DLD1 (cell line): ENCODE data around the gene KISS1R.

Source experiments
- in situ Hi-C: cut with HindIII; loops from 2 replicates; pipeline ENCODE4 v1.10.0; 2017; ENCODE audit warnings: low sequenced_read_pairs

KISS1R gene

DNA sequence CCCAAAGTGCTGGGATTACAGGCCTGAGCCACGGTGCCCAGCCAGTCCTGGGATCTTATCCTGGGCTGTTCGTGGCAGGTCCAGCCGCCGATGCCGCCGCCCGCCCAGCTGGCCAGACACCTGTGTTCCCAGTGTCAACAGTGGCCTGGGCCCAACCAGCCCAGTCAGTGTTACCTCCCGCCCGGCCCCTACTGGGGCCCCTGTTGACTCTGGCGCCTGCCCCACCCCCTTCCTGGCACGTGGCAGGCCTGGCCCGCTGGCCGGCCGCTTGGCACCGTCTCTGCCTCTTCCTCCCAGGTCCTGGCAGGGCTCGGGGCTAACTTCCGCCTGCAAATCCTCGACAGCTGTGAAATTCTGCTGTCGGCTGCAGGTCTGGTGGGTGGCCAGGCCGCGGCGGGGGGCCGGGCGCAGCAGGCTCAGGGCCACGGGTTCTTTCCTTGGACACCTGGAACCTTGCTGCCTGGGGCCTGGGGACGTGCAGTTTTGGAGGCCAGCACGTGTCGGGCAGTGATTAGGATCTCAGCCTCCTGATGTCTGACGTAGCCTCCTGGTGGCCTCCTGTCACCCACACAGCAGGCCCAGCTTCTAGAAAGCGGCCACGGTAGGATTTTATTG, 17.8 kb downstream of the KISS1R start:
- in situ Hi-C loops = no loop called here

DNA sequence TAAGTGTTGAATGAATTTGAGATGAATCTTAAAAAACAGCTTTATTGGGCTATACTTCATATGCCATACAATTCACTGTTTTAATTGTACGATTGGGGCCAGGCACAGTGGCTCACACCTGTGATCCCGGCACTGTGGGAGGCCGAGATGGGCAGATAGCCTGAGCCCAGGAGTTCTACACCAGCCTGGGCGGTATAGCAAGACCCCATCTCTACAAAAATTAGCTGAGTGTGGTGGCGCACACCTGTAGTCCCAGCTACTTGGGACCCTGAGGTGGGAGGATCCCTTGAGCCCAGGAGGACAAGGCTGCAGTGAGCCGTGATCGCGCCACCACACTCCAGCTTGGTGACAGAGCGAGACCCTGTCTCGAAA, 19.0 kb downstream of the KISS1R start:
- in situ Hi-C loops = no loop called here

DNA sequence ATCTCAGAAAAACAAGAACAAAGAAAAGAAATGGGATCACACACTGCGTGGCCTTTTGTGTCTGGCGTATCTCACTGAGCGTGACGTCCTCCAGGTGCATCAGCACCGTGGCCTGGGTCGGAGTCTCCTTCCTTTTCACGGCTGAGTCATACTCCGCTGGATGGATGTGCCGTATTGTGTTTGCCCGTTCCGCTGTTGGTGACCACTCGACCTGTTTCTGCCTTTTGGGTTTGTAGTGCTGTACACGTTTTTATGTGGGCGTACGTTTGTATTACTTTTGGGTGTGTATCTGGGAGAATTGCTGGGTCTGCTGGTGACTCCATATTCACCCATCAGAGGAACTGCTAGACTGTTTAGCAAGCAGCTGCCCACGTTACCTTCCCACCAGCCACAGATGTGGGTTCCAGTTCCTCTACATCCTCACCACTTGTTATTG, 20.1 kb downstream of the KISS1R start:
- in situ Hi-C loops = no loop called here

DNA sequence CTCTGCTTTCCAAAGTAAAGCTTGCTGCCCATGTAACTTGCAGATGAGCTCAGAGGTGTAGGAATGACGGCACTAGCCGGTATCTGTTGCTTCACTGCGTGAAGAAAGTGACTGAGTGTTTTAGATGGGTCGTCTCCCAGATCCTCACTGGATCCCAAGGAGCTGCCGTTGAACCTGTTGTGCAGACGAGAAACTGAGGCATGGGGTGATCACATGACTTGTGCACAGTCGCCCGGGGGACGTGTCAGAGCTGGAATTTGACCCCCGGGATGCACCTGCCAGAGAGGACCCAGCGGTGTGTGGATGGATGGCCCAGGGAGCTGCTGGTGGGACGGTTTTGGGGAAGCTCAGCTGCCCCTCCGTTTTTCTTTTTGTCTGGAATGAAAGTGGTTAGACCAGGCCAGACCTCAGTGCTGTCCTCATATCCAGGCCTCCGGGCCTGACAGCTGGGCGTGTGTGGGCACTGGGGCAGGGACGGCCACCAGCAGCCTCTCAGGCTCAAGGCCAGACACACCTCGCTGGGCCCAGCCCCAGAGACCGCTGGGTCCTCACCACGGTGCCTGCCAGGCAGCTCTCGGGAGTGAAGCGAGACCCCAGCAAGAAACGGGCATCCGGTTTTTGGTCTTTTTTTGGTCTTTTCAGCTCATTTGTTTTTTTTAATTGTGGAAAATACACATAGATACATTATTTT, 21.2 kb downstream of the KISS1R start:
- in situ Hi-C loops = no loop called here

DNA sequence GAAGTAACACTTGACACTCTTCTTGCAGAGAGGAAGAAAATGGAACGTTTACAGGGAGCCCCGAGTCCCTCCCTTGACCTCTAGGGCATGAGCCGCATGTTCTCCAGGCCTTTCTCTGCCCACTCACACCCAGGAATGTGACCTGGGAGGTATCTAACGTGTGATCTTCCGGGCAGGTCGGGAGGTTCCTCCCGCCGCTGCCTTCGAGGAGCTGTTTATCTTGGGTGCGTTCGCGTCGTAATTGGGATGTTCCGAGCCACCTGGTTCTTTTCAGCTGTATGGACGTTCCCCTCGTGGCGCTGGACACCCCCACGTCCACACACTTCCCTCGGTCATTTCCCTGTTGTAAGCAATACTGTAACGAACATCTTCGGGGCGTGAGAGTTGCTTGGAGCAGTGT, 22.3 kb downstream of the KISS1R start:
- in situ Hi-C loops = no loop called here

DNA sequence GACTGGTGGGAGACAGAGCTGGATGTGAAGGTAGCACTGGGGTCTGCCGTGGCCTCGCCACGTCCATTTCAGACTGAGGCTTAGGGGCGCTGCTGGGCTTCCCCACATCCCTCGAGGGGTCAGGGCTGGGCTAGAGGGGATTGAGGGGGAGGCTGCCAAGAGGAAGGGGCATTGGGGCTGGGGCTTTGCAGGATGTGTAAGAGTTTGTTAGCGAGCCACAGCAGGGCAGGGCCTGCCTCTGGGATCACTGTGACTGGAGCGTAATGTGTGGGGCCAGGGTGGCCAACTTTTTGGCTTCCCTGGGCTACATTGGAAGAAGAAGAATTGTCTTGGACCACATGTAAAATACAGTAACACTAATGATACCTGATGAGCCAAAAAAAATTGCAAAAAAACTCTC, 22.8 kb downstream of the KISS1R start:
- in situ Hi-C loops = no loop called here

DNA sequence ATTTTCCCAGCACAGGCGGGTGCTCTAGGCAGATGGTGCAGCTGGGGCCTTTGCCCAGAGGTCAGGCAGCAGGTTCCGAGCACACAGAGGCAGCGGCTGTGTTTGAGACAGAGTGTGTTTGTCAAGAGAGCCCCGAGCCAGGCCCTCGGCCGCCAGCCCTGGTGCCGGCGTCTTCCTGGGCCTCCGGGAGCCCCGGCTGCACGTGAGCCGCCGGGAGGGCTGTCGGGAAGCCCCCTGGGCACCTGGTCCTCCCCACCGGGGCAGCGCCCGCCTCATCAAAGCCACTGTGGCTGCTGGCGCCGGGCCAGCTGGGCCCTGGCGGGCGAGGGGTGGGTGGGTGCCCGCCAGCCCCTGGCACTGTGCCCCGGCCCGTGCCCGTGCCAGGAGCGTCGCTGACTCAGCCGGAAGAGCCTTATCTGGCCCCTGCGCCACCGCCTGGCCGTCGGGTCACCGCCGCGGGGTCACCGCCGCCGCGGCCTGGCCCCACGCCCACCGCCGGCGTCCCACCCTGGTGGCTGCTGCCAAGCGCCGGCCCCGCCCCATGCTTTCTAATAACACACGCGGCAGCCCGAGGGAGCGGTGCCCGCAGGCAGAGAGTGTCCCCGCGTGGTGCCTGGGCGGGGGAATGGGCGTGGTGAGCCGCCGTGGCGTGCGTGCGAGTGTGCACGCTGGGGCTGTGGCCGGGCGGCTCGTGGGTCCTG, 23.6 kb downstream of the KISS1R start:
- in situ Hi-C loops = no loop called here

DNA sequence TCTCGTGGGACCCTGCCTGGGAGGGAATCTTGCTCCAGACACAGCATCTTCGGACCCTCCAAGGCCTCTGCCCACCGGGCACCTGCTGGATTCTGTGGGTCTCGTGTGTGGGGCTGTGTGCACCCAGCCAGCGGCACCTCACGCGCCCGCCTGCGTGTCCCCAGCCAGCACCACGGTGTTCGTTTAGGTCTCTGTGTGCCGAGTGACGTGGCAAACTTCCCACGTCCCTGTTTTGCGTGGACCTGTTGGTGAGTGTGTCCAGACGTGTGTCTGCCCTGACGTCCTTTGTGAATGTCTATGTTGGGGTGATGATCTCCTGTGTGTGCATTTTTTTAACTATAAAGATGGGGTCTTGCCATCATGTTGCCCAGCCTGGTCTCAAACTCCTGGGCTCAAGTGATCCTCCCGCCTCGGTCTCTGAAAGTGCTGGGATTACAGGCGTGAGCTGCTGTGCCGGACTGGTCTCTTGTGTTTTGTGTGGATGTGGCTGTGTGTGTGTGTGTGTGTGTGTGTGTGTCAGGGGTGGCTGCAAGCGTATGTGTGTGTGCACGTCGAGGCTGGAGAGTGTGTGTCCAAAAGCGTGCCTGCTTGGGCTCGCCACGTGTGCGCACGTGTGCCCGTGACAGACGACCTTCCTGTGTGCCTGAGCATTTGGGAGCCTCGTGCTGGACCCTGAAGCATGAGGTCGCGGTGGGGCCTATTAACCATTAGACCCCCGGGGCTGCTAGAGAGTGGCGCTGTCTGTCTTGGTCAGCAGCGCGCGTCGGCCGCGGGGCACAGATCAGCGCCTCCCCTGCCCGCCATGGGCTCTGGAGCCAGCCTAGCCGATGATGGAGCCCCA, 24.4 kb downstream of the KISS1R start:
- in situ Hi-C loops = no loop called here

DNA sequence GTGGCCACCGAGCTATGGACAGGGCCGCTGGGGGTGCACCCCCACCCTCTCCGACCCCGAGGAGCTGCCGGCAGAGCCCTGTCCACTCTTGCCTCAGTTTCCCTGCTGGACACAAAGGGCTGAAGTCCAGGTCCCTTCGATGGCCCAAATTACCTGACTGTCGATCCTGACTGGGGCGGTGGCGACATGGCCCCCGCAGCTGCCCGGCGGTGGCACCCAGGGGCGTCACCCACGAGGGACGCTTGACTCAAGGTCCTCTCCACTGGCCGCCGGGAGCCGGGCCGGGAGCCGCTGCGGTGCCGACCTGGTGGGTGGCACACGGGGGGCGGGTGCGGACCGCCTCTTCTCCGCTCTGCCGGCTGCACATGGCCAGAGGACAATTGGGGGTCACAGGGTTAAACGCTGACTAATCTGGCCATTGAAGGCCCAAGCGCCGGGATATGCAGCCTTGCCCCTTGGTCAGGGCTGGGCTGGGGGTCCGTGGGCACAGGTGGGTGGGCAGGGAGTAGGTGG, 25.1 kb downstream of the KISS1R start:
- in situ Hi-C loops = no loop called here

DNA sequence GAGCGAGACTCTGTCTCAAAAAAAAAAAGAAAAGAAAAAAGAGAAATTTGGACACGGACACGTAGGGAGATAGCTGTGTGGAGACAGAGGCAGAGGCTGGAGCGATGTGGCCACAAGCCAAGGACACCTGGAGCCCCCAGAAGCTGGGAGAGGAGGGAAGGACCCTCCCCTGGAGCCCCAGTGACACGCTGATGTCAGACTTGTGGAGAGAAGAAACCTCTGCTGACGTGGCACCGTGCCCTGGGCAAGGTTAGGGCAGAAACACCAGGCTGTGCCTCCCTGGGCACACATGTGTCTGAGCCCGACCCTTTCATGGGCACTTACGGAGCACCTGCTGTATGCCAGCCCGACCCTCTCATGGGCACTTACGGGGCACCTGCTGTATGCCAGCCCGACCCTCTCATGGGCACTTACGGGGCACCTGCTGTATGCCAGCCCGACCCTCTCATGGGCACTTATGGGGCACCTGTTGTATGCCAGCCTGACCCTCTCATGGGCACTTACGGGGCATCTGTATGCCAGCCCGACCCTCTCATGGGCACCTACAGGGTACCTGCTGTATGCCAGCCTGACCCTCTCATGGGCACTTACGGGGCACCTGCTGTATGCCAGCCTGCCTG, 26.5 kb downstream of the KISS1R start:
- in situ Hi-C loops = no loop called here

DNA sequence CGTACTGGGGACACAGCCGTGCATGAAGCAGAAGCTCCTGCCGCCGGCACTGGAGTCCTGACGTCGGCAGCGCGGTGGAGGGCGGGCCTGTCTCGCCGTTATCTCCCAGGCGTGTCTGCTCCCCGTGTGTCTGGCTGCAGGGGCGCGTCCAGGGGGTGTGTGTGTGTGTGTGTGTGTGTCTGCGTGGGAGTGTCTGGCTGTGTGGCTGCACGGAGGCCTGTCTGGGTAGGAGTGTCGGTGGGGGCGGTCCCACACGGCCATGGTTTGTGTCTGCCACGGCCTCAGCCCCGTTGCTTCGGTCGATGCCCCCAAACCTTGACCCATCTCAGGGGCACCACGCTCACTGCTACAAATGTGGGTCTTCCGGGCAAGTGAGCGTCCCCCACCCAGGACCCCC, 27.0 kb downstream of the KISS1R start:
- in situ Hi-C loops = no loop called here

DNA sequence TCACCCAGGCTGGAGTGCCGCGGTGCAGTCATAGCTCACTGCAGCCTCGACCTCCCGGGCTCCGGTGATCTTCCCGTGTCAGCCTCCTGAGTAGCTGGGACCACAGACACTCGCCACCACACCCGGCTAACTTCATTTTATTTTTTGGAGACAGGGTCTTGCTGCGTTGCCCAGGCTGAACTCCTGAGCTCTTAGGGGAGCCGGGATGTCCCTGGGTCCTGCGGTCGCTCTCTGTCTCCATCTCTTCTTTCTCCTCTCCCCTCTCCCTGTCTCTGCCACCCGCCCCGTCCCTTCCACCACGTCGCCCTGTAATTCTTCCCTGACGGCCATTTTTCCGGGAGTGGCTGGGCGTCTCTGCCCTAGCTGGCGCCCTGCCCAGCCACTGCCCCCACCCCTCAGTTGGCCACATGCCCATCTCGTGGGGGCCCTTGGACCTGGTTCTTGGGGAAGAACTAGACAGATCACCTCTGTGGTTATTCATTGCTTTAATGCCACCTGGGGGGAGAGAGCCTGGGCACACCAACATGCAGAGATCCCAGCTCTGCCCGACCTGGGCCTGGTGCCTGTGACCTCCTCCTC, 27.6 kb downstream of the KISS1R start:
- in situ Hi-C loops = no loop called here

DNA sequence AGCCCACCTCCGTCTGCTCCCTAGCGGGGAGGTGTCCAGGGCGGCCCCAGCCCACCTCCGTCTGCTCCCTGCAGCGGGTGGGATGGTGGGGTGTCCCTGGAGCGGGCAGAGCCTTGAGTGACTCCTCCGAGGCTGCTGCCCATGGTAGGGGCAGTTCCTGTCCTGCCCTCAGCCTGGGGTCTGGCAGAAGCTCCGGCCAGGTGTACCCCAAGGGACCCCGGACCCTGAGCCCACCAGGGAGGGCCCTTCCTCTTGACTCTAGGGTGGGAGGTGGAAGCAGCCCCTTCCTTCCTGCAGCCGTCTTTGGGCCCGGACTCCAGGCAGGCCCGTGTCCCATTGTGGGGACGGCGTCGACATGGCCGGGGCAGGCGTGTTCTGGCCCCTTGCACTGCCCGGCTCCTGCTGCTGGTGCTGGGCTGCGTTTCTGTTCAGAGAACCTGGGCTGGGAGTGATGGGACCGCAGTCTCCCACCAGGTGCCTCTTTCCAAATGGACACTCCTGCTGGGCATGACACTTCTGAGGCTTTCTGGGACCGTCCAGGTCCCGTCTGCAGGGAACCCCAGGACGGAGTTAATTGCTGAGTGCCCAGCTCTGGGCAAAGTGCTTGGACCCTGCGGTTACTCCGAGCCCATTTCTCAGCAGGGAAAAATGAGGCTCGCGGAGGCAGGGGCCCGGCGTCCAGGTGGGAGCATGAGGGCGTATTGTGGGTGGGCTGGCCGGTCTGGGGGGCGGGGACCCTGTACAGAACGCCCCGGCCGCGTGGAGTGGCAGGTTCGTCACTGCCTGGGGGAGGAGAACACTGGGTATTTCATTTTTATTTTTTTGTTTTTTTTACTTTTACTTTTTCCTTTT, 28.5 kb downstream of the KISS1R start:
- in situ Hi-C loops = no loop called here

DNA sequence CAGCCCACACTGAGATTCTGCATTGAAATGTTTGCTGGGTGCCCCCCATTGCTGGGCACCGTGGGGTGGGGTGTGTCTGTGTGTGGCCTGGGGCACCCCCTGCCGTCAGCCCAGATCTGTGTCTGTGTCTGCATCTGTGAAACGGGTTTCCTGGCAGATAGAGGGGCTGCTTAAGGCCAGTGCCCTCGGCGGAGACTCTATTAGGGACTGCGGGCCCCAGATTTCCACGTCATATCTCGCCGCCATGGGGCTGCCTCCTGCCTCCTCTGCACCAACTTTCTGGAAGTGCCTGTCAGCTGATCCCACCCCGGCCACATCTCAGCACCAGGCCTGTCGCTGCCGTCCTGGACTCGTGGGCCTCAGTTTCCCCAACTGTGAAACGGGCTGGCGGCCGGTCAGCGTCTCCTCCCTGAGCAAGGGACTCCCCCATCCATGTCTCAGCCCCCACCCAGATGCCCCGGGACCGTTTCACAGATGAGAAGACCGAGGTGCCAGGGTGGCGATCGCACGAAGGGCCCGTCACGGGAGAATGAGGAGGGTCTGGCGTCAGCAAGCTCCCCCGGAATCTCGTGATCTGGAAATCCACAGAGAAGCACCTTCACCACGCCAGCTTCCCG, 30.1 kb downstream of the KISS1R start:
- in situ Hi-C loops = no loop called here

DNA sequence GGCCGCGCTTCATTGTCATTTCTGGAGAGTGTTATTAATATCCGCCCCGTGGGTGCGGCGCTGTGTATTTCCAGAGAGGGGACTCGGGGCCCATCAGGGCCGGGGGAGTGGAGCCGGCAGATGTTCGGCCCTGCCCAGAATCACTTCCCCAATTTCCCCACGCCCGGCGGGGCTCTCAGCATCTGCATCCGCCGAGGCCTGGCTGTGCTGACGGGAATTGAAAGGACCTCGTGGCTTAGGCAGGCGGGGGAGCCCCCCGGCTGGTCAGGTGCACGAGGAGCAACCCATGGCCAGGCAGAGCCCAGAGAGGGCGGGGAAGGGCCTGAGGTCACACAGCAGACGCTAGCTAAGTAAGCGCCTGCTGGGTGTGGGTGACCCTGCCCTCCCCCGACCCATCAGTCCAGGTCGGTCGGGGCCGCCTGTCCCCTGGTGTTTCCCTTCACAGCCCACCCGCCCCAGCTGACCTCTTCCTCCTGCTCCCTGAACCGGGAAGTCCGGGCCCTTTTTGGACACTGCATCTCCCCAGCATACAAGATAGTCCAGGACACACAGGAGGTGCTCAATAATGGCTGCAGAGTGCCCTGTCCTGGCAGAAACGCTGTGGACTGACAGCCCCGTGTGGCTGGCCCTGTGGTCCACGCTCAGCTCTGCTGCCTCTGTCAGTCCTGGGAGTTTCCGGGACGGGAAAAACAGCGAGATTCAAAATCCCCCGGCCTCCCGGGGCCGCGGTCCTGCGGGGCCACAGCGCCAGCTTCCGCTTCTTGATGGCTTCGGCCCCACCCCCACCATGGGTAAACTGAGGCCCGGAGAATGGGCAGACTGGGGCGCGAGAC, 30.8 kb downstream of the KISS1R start:
- in situ Hi-C loops = no loop called here

DNA sequence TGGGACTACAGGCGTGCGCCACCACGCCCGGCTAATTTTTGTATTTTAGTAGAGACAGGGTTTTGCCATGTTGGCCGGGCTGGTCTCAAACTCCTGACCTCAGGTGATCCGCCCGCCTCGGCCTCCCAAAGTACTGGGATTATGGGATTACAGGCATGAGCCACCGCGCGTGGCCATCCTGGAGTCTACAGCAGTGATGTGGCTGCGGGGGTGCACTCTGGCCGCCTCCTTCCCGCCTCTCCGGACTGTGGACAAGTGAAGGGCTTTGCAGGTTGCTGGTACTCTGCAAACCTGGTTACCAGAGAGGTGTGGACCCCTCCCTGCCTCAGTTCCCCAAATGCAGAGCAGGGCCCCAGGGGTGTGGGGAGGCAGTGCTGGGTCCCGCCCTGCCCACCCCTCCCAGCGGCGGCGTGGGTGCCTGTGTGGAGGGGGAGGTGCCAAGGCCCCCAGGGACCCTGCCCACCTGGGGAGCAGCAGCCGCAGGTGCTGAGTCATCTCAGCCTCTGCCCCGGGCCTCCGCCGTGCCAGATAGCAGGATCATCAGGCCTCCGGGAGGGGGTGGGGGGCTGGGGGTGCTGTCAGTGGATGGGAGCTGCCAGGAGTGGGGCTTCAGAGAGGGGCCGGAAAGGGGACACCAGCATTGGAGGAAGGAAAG, 31.8 kb downstream of the KISS1R start:
- in situ Hi-C loops = no loop called here

DNA sequence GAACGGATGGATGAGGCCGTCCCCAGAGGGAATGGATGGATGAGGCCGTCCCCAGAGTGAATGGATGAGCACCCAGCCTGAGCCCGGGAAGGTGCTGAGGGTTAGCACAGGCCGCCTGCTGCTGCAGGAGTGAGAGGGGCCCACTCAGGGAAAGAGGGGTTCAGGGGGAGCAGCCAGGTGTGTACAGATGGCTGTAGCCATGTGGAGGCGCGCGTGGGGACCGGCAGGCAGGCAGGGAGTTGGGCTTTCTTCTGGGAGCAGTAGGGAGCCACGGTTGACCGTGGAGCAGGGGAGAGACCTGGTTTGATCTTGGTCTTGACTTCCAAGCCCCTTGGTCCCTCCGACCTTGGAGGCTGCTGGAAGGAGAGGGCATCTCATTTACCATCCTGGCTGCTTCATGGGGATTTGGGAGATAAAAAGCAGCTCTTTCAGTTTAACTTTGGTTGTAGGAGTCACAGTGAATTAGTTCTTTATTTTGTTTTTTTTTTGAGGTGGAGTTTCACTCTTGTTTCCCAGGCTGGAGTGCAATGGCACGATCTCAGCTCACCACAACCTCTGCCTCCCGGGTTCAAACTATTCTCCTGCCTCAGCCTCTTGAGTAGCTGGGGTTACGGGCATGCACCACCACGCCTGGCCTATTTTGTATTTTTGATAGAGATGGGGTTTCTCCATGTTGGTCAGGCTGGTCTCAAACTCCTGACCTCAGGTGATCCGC, 33.4 kb downstream of the KISS1R start:
- in situ Hi-C loops = no loop called here
